HEK293T (cell line): ENCODE results near the gene KIAA1217.

Experiments used
- CTCF ChIA-PET: fragments of 350-600 bp; formaldehyde crosslinking; extraction: SDS; loops from one replicate; lab custom pipeline; 2021; ENCODE audit warnings: antibody characterized with exemption, inconsistent platforms; lab: Yijun Ruan, JAX
- POLR2A ChIA-PET: fragments of 350-600 bp; formaldehyde crosslinking; extraction: SDS; loops from one replicate; lab custom pipeline; 2020; ENCODE audit warnings: antibody characterized with exemption, inconsistent platforms; lab: Yijun Ruan, JAX
- DNase-seq: peaks from one replicate; pipeline ENCODE4 v3.0.0; 2012; ENCODE audit warnings: mixed read lengths; ENCODE audit errors: extremely low spot score
- ARNT ChIP-seq: fragments of 450-650 bp; IDR thresholded peaks from 2 replicates; pipeline ENCODE4 v1.6.1; 2017; ENCODE audit warnings: mild to moderate bottlenecking
- BHLHE40 ChIP-seq: fragments of 450-650 bp; IDR thresholded peaks from 2 replicates; pipeline ENCODE4 v1.6.1; 2016; ENCODE audit warnings: mild to moderate bottlenecking, moderate library complexity, borderline replicate concordance
- CTBP1 ChIP-seq: fragments of 450-650 bp; IDR thresholded peaks from 2 replicates; pipeline ENCODE4 v1.6.1; 2016; ENCODE audit warnings: borderline replicate concordance
- ELF4 ChIP-seq: fragments of 450-650 bp; IDR thresholded peaks from 2 replicates; pipeline ENCODE4 v1.6.1; 2017; ENCODE audit warnings: antibody characterized with exemption
- FOXA1 ChIP-seq: fragments of 450-650 bp; IDR thresholded peaks from 2 replicates; pipeline ENCODE4 v1.6.1; 2016; ENCODE audit warnings: mild to moderate bottlenecking
- FOXK2 ChIP-seq: fragments of 450-650 bp; IDR thresholded peaks from 2 replicates; pipeline ENCODE4 v1.6.1; 2016; ENCODE audit warnings: mild to moderate bottlenecking
- FOXM1 ChIP-seq: fragments of 450-650 bp; IDR thresholded peaks from 2 replicates; pipeline ENCODE4 v1.6.1; 2017; ENCODE audit warnings: mild to moderate bottlenecking, borderline replicate concordance
- HDGF ChIP-seq: fragments of 450-650 bp; IDR thresholded peaks from 2 replicates; pipeline ENCODE4 v1.6.1; 2017; ENCODE audit warnings: antibody characterized with exemption, borderline replicate concordance
- L3MBTL2 ChIP-seq: fragments of 450-650 bp; conservative IDR thresholded peaks from 2 replicates; pipeline ENCODE4 v1.6.1; 2016; ENCODE audit warnings: mild to moderate bottlenecking
- LEF1 ChIP-seq: fragments of 450-650 bp; IDR thresholded peaks from 2 replicates; pipeline ENCODE4 v1.6.1; 2017; ENCODE audit warnings: mild to moderate bottlenecking, borderline replicate concordance
- NFRKB ChIP-seq: fragments of 450-650 bp; IDR thresholded peaks from 2 replicates; pipeline ENCODE4 v1.6.1; 2016; ENCODE audit warnings: mild to moderate bottlenecking, moderate library complexity
- SP1 ChIP-seq: fragments of 450-650 bp; IDR thresholded peaks from 2 replicates; pipeline ENCODE4 v1.6.1; 2017
- SUZ12 ChIP-seq: fragments of 450-650 bp; IDR thresholded peaks from 2 replicates; pipeline ENCODE4 v1.6.1; 2016; ENCODE audit warnings: mild to moderate bottlenecking
- TARDBP ChIP-seq: fragments of 450-650 bp; IDR thresholded peaks from 2 replicates; pipeline ENCODE4 v1.6.1; 2016
- ZNF384 ChIP-seq: fragments of 450-650 bp; IDR thresholded peaks from 2 replicates; pipeline ENCODE4 v1.6.1; 2016
- TF ChIP-seq, protein P1 (sequence below): fragments of 450-650 bp; IDR thresholded peaks from 2 replicates; pipeline ENCODE4 v1.6.1; 2016

The KIAA1217 gene

DNA sequence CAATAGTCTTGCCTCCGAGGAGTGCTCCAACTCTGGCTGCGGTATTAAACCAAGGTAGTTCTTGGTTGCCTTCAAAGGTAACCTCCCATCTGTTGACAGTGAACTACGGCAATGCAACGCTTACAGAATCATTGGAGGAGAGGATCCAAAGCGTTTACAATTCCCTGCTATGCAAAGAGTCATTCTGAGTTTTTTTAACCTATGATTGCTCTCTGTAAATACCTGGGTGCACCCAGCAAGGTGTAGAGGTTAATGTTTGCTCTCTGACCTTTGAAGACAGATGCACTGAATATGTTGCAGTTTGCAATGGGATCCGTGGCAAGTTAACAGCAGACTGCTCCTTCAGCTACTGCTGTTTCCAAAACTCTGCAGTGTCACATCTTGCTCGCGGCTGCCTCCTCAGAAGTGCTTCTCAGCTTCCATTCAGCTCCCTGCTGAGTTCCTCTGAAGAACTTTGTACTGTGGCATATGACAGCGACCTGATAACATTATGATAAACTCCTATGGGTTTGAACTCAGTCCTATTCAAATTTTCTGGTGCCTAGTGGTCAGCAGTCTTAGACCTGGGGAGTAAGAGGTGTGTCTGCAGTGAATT lies 29.0 kb downstream of the KIAA1217 start:
- CTCF ChIA-PET, result no interaction called here
- POLR2A ChIA-PET, result no interaction called here
- DNase-seq, result no peak

DNA sequence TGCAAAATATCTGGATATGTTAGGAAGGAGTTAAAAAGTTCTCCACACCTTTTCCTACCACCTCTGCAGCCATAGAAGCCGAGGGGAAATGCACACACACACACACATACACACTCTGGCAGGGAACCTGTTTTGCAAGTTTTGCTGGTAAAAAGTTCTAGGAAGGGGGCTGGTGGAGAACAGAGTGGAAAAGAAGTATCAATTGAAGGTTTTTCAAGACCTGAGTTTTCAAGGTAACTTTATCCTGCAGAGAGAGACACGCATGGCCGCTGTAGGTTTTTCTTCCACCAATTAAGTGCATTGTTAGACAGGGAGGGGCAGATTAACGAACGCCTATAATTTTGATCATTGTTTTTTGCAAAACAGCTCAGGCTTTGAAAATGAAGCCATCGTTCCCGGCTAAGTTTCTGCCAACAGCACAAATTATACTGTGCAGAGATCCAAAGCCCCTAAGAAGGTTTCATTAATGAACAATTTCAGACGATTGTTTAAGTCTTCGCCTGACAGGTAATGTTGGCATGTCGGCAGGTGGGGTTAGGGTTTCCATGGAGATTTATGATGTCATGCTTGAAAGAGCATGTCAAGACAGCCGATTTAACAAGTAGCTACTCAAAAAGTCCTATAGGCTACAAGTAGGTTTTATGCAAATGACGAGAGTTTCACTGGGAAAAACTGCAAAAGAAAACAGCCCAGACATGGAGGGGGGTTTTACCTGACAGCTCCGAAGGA lies 29.7 kb downstream of the KIAA1217 start:
- CTCF ChIA-PET, result interaction anchor here (0.8 kb wide), 1 partner anchor 122 kb away, joined by 3 read pairs; no protein-coding TSS in a partner anchor

More for the DNA sequence above, 29.0 kb downstream of the KIAA1217 start:
- TF ChIP-seq FOXM1 (no peak), SP1 (no peak), NFRKB (no peak), ELF4 (no peak), ZNF384 (no peak), L3MBTL2 (no peak)

DNA sequence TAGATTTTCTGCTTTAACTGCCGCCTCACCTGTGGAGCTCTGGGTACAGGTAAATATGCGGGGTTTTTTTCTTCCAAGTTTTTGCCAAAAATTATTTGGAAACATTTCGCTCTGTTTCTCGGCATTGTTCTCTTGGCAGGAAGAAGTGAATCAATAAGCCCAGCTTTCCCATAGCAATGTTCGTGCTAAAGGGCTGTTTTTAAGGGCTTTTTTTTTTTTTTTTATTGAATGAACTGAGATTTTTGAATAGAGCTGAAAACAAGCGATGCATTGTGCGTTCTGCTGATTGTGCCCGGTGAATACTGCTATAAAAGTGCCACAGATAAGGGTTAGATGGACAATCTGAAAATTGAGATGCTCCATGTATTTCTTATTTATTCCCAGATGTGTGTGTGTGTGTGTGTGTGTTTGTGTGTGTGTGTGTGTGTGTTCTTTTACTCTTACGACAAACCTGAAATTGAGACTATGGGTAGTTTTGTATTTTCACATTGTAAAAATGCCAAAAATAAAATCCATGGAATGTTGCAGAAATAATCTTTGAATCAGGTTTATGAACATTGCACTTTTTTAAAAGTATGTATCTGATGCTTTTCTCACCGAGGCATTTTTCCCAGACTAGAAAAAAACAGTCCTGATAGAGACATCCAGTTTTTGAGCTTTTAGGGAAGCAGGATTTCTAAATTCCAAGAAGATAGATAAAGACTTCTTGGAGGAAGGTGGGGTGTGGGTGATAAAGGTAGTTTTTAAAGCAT lies 30.5 kb downstream of the KIAA1217 start:
- ChIA-PET POLR2A (no interaction called here), CTCF (interaction anchor here (0.8 kb wide), 1 partner anchor 121 kb away, joined by 3 read pairs; no protein-coding TSS in a partner anchor)
- DNase-seq, result no peak
- TF ChIP-seq ZNF384 (peak; percentile 62), TARDBP (no peak)

More for the DNA sequence above, 29.7 kb downstream of the KIAA1217 start:
- TF ChIP-seq, protein P1, sequence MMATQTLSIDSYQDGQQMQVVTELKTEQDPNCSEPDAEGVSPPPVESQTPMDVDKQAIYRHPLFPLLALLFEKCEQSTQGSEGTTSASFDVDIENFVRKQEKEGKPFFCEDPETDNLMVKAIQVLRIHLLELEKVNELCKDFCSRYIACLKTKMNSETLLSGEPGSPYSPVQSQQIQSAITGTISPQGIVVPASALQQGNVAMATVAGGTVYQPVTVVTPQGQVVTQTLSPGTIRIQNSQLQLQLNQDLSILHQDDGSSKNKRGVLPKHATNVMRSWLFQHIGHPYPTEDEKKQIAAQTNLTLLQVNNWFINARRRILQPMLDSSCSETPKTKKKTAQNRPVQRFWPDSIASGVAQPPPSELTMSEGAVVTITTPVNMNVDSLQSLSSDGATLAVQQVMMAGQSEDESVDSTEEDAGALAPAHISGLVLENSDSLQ, result peak; percentile 23; the same call in 1 of the 2 replicates
- TF ChIP-seq TARDBP (no peak), ELF4 (no peak), NFRKB (no peak), FOXK2 (no peak), CTBP1 (no peak), BHLHE40 (no peak), FOXM1 (no peak), ZNF384 (no peak), SP1 (no peak), L3MBTL2 (0 out of 2 replicates have a peak, but pooled peaks have one; percentile 21), FOXA1 (no peak), HDGF (no peak), LEF1 (no peak), SUZ12 (no peak)
- POLR2A ChIA-PET, result no interaction called here
- DNase-seq, result peak; percentile 20

DNA sequence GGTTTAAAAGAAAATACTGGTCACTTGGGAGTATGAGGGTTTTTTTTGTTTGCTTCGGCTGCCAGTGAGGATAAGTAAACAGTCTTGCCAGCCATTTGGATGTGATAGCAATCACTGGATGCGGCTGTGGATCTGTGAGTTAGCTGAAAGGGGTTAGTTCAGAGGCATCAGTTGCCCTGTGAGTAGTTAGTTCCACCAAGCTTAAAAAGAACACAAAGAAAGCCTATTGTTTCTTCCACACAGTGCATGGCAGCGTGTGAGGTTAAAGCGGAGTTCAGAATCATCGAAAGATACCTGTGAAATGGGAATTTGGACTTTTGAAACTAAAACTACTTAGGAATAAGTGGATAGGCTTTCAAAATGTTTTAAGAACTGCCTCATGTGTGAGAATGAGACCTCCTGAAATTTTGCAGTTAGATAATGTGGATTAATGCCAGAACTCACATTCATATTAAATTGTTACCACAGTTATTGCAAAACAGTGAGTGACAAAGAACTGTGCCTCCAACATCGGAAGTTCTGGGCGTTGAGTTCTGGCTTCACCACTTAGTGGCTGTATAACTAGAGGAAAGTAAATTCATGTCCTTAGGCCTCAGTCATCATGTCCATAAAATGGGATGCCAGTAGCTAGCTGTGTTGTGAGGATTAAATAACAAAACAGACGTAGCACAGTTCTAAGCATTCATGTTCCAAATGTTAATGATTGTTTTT lies 31.3 kb downstream of the KIAA1217 start:
- CTCF ChIA-PET, result no interaction called here

DNA sequence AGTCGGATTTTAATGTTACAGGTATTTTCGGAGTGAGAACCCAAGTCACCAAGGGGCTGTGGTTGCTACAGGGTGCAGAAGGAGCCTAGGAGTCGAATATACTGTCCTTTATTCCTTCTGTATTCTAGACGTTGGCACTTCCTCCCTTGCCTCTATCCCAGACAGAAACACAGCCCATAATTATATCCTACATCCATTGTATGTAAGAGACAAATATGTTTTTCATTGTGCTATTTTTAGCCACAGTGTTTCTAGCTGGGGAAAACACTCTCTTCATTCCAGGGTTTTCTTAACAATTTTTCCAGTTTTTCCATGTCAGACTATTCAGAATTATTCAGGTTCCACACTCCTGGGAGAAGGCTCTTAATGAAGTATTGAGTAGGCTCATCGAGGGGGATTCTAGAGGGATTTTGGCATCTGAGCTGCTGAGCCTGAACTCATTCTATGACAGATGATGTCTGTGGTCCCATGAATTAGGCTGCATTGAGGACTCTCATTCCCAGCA lies 32.6 kb downstream of the KIAA1217 start:
- POLR2A ChIA-PET, result no interaction called here
- CTCF ChIA-PET, result no interaction called here
- DNase-seq, result no peak
- no peak for TF ChIP-seq ZNF384
- no peak for TF ChIP-seq TARDBP
- no peak for TF ChIP-seq NFRKB
- TF ChIP-seq SP1, result no peak
- no peak for TF ChIP-seq L3MBTL2
- TF ChIP-seq FOXK2, result no peak
- no peak for TF ChIP-seq ELF4
- no peak for TF ChIP-seq LEF1
- TF ChIP-seq BHLHE40, result no peak
- TF ChIP-seq FOXA1, result no peak
- TF ChIP-seq SUZ12, result no peak
- TF ChIP-seq ARNT, result no peak
- no peak for TF ChIP-seq CTBP1
- TF ChIP-seq FOXM1, result no peak
- TF ChIP-seq HDGF, result no peak

More for the DNA sequence above, 31.3 kb downstream of the KIAA1217 start:
- no peak for DNase-seq
- no peak for TF ChIP-seq FOXM1
- no peak for TF ChIP-seq BHLHE40
- POLR2A ChIA-PET, result no interaction called here

DNA sequence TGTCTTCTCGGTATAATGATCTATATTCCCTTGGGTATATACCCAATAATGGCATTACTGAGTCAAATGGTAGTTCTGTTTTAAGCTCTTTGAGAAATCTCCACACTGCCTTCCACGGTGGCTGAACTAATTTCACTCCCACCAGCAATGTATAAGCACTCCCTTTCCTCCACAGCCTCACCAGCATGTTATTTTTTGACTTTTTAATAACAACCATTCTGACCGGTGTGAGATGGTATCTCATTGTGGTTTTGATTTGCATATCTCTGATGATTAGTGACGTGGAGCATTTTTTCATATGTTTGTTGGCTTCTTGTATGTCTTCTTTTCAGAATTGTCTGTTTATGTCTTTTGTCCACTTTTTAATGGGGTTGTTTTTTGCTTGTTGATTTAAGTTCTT lies 33.6 kb downstream of the KIAA1217 start:
- no peak for TF ChIP-seq L3MBTL2
- TF ChIP-seq SUZ12, result no peak
- TF ChIP-seq TARDBP, result no peak
- TF ChIP-seq FOXK2, result no peak
- TF ChIP-seq, protein P1, result no peak
- no peak for TF ChIP-seq ZNF384
- TF ChIP-seq FOXA1, result no peak
- TF ChIP-seq SP1, result no peak
- no peak for TF ChIP-seq HDGF
- no peak for TF ChIP-seq CTBP1
- no peak for TF ChIP-seq ARNT
- TF ChIP-seq ELF4, result no peak
- no peak for TF ChIP-seq BHLHE40
- TF ChIP-seq LEF1, result no peak
- TF ChIP-seq NFRKB, result no peak
- no peak for TF ChIP-seq FOXM1

More for the DNA sequence above, 33.6 kb downstream of the KIAA1217 start:
- POLR2A ChIA-PET, result no interaction called here
- DNase-seq, result no peak
- CTCF ChIA-PET, result interaction anchor here (0.6 kb wide), 1 partner anchor 43 kb away, joined by 3 read pairs; no protein-coding TSS in a partner anchor
